Peyer's patch (tissue), 4 donors: Measurements from ENCODE around the gene SPDYE2B.
"Not testable (repeated sequence)": the region's sequence is repeated elsewhere in the genome, so short reads cannot be mapped to it uniquely, and the experiment has no call there.

Experiments
- POLR2A ChIP-seq, 2 donors: fragments of 450-650 bp; IDR thresholded peaks; one replicate each; pipeline ENCODE4 v1.5.1; 2017; ENCODE audit warnings: antibody characterized with exemption in 2 of 2, mild to moderate bottlenecking in 2 of 2, moderate library complexity in 2 of 2
- TF ChIP-seq, protein P1 (sequence below), 6 experiments: fragments of 450-650 bp in 4 of 6; fragments of 200-600 bp in 2 of 6; sonication (generic) in 1 of 6; IDR thresholded peaks; one replicate each; pipeline ENCODE4 v1.5.1; 2017 to 2019; ENCODE audit warnings: antibody characterized with exemption in 6 of 6, mild to moderate bottlenecking in 3 of 6, moderate library complexity in 1 of 6

DNA sequence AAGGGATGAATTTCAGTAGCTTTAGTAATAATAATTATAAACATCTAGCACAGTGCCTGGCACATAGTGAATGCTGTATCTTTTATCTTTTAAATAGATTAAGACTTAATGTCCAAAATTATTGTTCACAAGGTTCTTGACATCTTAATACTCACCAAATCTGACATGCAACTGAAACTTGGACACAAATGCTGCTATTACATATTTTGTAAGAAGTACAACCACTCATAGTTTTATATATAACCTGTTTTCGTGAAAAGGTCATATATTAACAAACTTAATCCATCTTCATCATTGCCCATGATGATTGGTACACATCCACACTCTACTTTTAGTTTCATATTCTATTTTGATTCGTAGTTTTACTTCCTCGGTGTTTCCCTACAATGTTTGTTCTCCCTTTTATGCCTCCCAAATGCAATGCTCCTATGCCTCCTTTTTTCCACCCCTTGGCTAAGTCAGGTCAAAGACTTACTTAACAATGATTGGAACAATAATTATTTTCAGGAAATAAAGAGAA lies 45.0 kb downstream of the SPDYE2B start:
- not testable (repeated sequence) for TF ChIP-seq POLR2A (IDR thresholded peaks at IDR 0.05)
- TF ChIP-seq, protein P1, sequence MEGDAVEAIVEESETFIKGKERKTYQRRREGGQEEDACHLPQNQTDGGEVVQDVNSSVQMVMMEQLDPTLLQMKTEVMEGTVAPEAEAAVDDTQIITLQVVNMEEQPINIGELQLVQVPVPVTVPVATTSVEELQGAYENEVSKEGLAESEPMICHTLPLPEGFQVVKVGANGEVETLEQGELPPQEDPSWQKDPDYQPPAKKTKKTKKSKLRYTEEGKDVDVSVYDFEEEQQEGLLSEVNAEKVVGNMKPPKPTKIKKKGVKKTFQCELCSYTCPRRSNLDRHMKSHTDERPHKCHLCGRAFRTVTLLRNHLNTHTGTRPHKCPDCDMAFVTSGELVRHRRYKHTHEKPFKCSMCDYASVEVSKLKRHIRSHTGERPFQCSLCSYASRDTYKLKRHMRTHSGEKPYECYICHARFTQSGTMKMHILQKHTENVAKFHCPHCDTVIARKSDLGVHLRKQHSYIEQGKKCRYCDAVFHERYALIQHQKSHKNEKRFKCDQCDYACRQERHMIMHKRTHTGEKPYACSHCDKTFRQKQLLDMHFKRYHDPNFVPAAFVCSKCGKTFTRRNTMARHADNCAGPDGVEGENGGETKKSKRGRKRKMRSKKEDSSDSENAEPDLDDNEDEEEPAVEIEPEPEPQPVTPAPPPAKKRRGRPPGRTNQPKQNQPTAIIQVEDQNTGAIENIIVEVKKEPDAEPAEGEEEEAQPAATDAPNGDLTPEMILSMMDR (IDR thresholded peaks at IDR 0.05) = not testable (repeated sequence)
